Uterus (tissue), 2 donors: ENCODE measurements around the gene STAMBPL1.

ENCODE experiments used
- CTCF ChIP-seq, 4 experiments: fragments of 200-600 bp in 2 of 4; fragments of 450-650 bp in 2 of 4; sonication (generic) in 2 of 4; IDR thresholded peaks; one replicate each; pipeline ENCODE4 v1.5.1; 2016 to 2019; ENCODE audit warnings: antibody characterized with exemption in 4 of 4, mild to moderate bottlenecking in 2 of 4, moderate library complexity in 1 of 4
- POLR2A ChIP-seq, 2 donors: fragments of 450-650 bp; IDR thresholded peaks; one replicate each; pipeline ENCODE4 v1.6.1; 2016; ENCODE audit warnings: antibody characterized with exemption in 2 of 2, mild to moderate bottlenecking in 1 of 2, moderate library complexity in 1 of 2

- TF ChIP-seq CTCF (IDR thresholded peaks at IDR 0.05) (no peak), POLR2A (IDR thresholded peaks at IDR 0.05) (no peak)
These were observed 1.3 kb downstream of the STAMBPL1 start for GRCh38 chr10:88881320-88881719.
